SKM-1 treated with dmso at 0.1 percent for 144 hours (cell line): ENCODE results near the gene IGFBP6.

Experiments used
- DNase-seq: peaks from one replicate; lab custom pipeline; 2025; ENCODE audit not compliant: unreplicated experiment; lab: John Stamatoyannopoulos, UW

IGFBP6 gene, protein sequence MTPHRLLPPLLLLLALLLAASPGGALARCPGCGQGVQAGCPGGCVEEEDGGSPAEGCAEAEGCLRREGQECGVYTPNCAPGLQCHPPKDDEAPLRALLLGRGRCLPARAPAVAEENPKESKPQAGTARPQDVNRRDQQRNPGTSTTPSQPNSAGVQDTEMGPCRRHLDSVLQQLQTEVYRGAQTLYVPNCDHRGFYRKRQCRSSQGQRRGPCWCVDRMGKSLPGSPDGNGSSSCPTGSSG

GRCh38 chr12:53097564-53098353 is at the start of gene IGFBP6:
Gene IGFBP6, plus strand, starts transcription at chr12:53097667. Its CDS starts 51 bp downstream, at chr12:53097718.
- no peak for DNase-seq

DNA sequence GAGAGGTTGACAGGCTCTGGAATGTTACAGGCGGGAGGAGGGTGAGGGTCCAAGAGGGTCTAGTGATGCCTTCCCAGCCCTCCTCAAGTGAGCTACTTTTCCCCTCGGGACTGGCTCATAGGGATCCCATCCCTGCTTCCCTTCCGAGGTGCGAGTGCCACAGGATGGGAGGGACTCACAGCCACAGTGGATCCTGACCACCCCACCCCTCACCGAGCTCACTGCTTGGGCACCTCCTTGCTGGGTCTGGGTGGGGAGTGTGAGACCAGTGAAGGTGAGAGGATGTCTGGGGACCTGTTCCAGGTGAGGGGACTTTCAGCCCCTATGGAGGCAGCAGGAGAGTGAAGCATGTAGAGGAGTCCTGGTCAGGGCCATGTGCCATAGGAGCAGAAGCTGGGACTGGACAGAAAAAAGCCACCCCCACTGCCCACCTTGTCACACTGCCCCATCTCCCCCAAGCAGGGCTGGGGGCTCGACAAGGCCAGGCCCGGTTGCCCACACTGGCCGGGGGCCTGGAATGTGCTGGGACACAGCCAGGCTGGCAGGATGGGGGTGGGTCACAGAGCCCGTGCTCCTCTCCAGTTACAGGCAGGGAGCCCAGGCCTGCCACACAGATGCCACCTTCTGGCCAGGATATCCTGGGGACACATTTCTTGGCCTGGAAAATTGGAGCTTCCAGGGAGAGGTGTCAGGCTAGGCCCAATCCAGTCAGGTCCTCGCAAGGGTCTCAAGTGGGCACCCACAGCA is 49.3 kb upstream of the IGFBP6 start:
- no peak for DNase-seq

GRCh38 chr12:53048780-53049401 is 48.6 kb upstream of the IGFBP6 start:
- no peak for DNase-seq

DNA sequence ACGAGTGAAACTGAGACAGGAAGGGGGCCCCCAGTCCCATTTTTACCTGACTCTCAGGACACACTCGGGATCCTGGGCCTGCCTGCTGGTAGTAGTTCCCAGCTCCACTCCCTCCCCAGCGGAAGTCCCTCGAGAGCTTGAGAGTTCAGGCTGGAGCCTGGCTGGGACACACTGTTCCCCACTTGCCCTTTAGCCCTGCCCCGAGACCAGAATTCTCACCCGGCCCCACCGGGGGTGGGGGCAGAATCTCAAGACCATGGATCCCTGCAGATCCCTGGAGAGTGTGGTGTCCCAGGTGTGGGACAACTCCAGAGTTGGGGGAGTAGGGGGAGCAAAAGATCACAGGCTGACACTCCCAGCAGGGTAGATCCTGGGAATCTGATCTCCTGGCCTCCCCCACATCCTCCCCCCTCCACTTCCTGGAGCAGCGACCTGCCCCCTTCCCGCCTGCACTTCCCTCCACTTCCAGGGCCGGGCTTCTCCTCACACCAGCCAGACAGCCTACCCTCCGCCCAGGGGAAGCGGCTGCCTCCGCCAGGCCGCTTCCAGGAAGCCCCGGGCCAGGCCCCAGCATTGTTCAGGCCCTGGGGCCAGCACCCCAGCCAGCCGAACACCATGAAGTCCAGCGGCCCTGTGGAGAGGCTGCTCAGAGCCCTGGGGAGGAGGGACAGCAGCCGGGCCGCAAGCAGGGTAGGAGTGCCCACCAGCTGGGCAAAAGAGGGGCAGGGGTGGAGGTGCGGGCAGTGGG is 47.7 kb upstream of the IGFBP6 start, which contains the start of gene TNS2:
TSS of gene TNS2 (plus strand) at position 495 of the 748 bp plus-strand sequence. CDS start at position 616, 121 bp downstream.
- no peak for DNase-seq

GRCh38 chr12:53050426-53051057 is 46.9 kb upstream of the IGFBP6 start:
- DNase-seq = no peak

- no peak for DNase-seq
These were observed 46.2 kb upstream of the IGFBP6 start for GRCh38 chr12:53051058-53051880.

DNA sequence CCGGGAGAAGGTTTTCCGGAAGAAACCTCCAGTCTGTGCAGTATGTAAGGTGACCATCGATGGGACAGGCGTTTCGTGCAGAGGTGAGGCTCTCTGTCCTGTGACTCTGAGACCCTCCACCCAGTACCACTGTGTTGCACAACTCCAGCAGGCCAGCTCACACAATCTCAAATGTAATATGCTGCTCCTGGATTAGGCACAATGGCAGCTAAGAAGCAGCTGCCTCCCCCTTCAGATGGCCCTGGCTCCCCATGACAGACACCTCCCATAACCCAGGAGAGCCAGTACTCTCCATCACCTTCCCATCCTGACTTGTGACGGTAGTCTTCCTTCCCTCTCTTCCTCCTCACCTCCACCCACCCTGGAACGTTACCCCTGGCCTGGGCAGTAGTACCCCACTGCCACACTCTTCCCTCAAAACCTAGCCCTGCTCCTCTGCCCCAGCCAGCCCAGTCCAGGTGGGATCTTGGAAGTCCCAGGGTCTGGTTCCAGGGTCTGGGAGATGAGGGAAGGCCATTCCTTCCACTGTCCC is 45.5 kb upstream of the IGFBP6 start:
- DNase-seq = no peak

GRCh38 chr12:53052419-53053217 is 44.8 kb upstream of the IGFBP6 start:
- DNase-seq = no peak

GRCh38 chr12:53053218-53054111 is 44.0 kb upstream of the IGFBP6 start:
- DNase-seq = no peak

GRCh38 chr12:53054112-53054878 is 43.2 kb upstream of the IGFBP6 start:
- DNase-seq = peak; percentile 41

GRCh38 chr12:53055471-53056266 is 41.8 kb upstream of the IGFBP6 start:
- no peak for DNase-seq

- DNase-seq = no peak
These were observed 41.2 kb upstream of the IGFBP6 start for GRCh38 chr12:53056296-53056695.

DNA sequence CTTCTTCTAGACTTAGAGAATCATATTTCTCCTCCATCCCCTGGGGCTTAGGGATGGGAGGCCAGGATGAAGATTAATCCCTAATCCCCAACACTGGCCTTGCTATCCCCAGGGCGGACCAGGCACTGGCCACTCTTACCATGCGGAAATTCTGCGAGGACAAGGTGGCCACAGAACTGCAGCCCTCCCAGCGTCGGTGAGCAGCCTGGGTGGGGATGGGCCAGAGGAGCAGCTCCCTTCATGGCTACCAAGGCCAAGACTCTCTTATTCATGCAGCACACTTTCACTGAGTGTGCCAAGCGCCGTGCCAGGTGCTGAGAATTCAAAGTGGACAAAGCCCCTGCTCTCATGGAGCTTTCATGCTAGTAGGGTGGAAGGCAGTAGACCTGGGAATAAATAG is 40.6 kb upstream of the IGFBP6 start:
- no peak for DNase-seq

DNA sequence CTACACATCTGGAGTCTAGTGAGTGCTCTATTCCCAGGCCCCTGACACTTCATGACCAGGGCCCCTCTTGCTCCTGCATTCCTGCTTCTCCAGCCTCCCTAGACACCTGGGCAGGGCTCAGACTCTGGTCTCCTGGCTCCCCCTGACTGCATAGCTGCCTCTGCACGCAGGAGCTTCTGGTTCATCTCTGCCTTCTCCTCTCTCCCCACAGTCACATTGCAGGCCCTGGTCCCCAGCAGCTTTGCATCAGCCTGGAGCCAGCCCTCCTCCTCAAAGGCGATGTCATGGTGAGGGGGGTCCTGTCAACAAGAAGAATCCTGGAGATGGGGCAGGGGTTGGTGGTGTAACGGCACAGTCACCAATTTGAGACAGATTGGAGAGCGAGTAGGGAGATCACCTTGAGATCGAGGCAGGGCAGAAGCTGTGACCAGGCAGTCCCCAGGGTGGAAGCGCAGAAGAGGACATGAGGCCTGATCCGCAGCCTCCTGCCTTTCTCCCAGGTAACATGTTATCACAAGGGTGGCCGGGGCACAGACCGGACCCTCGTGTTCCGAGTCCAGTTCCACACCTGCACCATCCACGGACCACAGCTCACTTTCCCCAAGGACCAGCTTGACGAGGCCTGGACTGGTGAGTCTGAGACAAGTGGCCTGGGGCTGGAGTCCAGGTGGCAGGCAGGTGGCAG is 39.5 kb upstream of the IGFBP6 start:
- no peak for DNase-seq
